Measurements from ENCODE around the gene PPP1R7. TPM values are rescaled to one million over a fixed set of nuclear protein-coding genes. Genes with fewer than 3 reads are reported as not detected.

PPP1R7 gene
- polyA plus RNA-seq, 3 donors = 54.9 to 102 (median 84.4) TPM

- intact Hi-C loops (cut with micrococcal nuclease) = no loop called here
- no peak overlapping the region for H3K4me3 Mint-ChIP-seq
Observed at GRCh38 chr2:241189093-241189855, 39.0 kb downstream of the PPP1R7 start.

GRCh38 chr2:241189856-241190201, 39.6 kb downstream of the PPP1R7 start:
- Histone ChIP-seq H3K4me3 (replicated peaks in 1 of 3; ENCODE audit: low read depth in 2 of 3, low read length in 3 of 3) (no peak overlapping the region), H3K4me2 (replicated peaks; ENCODE audit: extremely low read depth, low read length, poor library complexity, severe bottlenecking) (no peak overlapping the region), H3K4me1 (ENCODE audit: control insufficient read depth in 1 of 2, insufficient read depth in 2 of 2, low read length in 2 of 2) (no peaks in the 10 kb centered on the region), H3K9ac (ENCODE audit: insufficient read depth, low read length, poor library complexity, severe bottlenecking) (no peak overlapping the region), H3K79me2 (ENCODE audit: insufficient read depth, low read length) (no peaks in the 10 kb centered on the region), H2AFZ (ENCODE audit: insufficient read depth, low read depth, low read length, poor library complexity, severe bottlenecking) (no peak overlapping the region), H4K20me1 (ENCODE audit: insufficient read depth, low read length) (no peaks in the 10 kb centered on the region), H3K27me3 (ENCODE audit: control insufficient read depth in 2 of 2, insufficient read depth in 2 of 2, low read length in 2 of 2) (no peaks in the 10 kb centered on the region), H3K9me3 (replicated peaks in 1 of 2; ENCODE audit: control insufficient read depth in 1 of 2, insufficient read depth in 1 of 2, low read length in 2 of 2) (no peaks in the 10 kb centered on the region), H3K27ac (ENCODE audit: low read depth in 1 of 2, low read length in 2 of 2) (no peak overlapping the region), H3K36me3 (replicated peaks in 1 of 2; ENCODE audit: control insufficient read depth in 1 of 2, insufficient read depth in 2 of 2, low read length in 2 of 2) (no peaks in the 10 kb centered on the region)
- 90% methylated on average over 11 of the region's 15 CpGs for WGBS (ENCODE audit: insufficient coverage)
- DNase-seq = no peak
- intact Hi-C loops (cut with micrococcal nuclease) = no loop called here
- Mint-ChIP-seq H3K4me1 (no peaks in the 10 kb centered on the region), H3K27me3 (ENCODE audit: low read depth in 3 of 3) (peaks cover 0 to 3% (median 1%) of the 10 kb centered on the region in 3 donors), H3K9me3 (peaks cover 0 to 1% (median 0%) of the 10 kb centered on the region in 7 donors), H3K4me3 (no peak overlapping the region), H3K27ac (no peak overlapping the region), H3K36me3 (peaks cover 0 to 2% of the 10 kb centered on the region in 2 donors)
- no peak for TF ChIP-seq CTCF (IDR thresholded peaks at IDR 0.05)

More at GRCh38 chr2:241189093-241189855, 39.0 kb downstream of the PPP1R7 start:
- Histone ChIP-seq H3K4me3 (replicated peaks in 1 of 3; ENCODE audit: low read depth in 2 of 3, low read length in 3 of 3) (no peak overlapping the region), H3K4me2 (replicated peaks; ENCODE audit: extremely low read depth, low read length, poor library complexity, severe bottlenecking) (no peak overlapping the region), H2AFZ (ENCODE audit: insufficient read depth, low read depth, low read length, poor library complexity, severe bottlenecking) (no peak overlapping the region), H3K9me3 (replicated peaks in 1 of 2; ENCODE audit: control insufficient read depth in 1 of 2, insufficient read depth in 1 of 2, low read length in 2 of 2) (no peaks in the 10 kb centered on the region), H4K20me1 (ENCODE audit: insufficient read depth, low read length) (no peaks in the 10 kb centered on the region), H3K27ac (ENCODE audit: low read depth in 1 of 2, low read length in 2 of 2) (no peak overlapping the region), H3K27me3 (ENCODE audit: control insufficient read depth in 2 of 2, insufficient read depth in 2 of 2, low read length in 2 of 2) (no peaks in the 10 kb centered on the region), H3K36me3 (replicated peaks in 1 of 2; ENCODE audit: control insufficient read depth in 1 of 2, insufficient read depth in 2 of 2, low read length in 2 of 2) (no peaks in the 10 kb centered on the region), H3K4me1 (ENCODE audit: control insufficient read depth in 1 of 2, insufficient read depth in 2 of 2, low read length in 2 of 2) (no peaks in the 10 kb centered on the region), H3K9ac (ENCODE audit: insufficient read depth, low read length, poor library complexity, severe bottlenecking) (no peak overlapping the region), H3K79me2 (ENCODE audit: insufficient read depth, low read length) (no peaks in the 10 kb centered on the region)
- Mint-ChIP-seq H3K4me1 (no peaks in the 10 kb centered on the region), H3K27ac (no peak overlapping the region), H3K27me3 (ENCODE audit: low read depth in 3 of 3) (peaks cover 0 to 2% (median 1%) of the 10 kb centered on the region in 3 donors), H3K9me3 (peaks cover 0 to 1% (median 0%) of the 10 kb centered on the region in 7 donors), H3K36me3 (peaks cover 0 to 2% of the 10 kb centered on the region in 2 donors)
- 94% methylated on average over 30 of the region's 32 CpGs for WGBS (ENCODE audit: insufficient coverage)
- TF ChIP-seq CTCF (IDR thresholded peaks at IDR 0.05) = no peak
- no peak for DNase-seq
